NK-92 (cell line): ENCODE results near the gene KMT2A.
A peak's percentile ranks its signal among the peaks of the same experiment; 100 is the strongest.
"Not testable (repeated sequence)": the region's sequence is repeated elsewhere in the genome, so short reads cannot be mapped to it uniquely, and the experiment has no call there.

Source experiments
- DNase-seq: peaks from one replicate; lab custom pipeline; 2025; ENCODE audit not compliant: unreplicated experiment; lab: John Stamatoyannopoulos, UW

Gene KMT2A

DNA sequence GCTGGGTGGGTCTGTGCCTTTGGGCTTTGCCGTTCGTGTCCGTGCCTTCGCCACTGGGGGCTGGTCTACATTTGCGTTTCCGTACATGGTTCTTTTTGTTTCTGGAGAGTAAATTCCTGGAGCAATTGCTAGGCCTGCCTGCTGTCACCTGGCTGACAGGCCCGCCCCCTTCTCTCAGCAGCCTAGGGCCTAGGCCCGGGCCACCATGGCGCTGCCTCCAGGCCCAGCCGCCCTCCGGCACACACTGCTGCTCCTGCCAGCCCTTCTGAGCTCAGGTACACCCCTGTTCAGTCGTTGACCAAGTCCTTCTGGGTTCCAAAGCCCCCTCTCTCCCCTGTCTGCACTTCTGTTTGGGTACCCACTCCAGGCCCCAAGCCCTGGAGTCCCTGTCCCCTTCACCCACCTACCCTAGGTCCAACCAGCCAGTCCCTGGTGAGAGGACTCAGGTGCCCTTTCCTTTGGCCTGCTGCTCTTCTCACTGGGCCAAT is 95.3 kb downstream of the KMT2A start:
- DNase-seq = no peak

DNA sequence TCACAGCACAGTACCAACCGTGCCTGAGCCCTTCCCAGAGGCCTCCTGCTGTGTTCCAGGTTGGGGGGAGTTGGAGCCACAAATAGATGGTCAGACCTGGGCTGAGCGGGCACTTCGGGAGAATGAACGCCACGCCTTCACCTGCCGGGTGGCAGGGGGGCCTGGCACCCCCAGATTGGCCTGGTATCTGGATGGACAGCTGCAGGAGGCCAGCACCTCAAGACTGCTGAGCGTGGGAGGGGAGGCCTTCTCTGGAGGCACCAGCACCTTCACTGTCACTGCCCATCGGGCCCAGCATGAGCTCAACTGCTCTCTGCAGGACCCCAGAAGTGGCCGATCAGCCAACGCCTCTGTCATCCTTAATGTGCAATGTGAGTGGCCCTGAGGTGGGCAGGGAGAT is 95.8 kb downstream of the KMT2A start:
- no peak for DNase-seq

DNA sequence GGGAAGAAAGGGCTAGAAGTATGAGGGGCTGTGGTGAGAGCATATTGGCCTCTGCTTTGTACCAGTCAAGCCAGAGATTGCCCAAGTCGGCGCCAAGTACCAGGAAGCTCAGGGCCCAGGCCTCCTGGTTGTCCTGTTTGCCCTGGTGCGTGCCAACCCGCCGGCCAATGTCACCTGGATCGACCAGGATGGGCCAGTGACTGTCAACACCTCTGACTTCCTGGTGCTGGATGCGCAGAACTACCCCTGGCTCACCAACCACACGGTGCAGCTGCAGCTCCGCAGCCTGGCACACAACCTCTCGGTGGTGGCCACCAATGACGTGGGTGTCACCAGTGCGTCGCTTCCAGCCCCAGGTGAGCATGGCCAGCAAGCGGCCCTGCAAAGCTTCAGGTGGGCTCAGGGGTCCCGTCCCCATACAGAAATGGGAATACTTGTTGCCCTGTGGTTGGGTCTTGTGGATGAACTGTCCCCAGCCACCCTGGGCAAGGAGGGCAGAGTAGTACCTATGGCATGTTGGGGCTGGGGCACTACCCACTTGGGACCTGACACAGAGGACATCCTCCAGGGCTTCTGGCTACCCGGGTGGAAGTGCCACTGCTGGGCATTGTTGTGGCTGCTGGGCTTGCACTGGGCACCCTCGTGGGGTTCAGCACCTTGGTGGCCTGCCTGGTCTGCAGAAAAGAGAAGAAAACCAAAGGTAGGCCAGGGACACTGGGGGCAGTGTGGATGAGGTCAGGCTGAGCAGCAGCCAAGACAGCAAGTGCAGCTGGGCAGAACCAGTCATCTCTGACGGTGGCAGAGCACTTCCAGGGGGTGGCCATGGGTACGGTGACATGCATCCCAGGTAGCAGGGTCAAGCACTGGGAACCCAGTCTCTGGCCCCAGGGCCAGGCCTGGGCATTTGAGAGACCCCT is 96.8 kb downstream of the KMT2A start:
- DNase-seq = no peak

DNA sequence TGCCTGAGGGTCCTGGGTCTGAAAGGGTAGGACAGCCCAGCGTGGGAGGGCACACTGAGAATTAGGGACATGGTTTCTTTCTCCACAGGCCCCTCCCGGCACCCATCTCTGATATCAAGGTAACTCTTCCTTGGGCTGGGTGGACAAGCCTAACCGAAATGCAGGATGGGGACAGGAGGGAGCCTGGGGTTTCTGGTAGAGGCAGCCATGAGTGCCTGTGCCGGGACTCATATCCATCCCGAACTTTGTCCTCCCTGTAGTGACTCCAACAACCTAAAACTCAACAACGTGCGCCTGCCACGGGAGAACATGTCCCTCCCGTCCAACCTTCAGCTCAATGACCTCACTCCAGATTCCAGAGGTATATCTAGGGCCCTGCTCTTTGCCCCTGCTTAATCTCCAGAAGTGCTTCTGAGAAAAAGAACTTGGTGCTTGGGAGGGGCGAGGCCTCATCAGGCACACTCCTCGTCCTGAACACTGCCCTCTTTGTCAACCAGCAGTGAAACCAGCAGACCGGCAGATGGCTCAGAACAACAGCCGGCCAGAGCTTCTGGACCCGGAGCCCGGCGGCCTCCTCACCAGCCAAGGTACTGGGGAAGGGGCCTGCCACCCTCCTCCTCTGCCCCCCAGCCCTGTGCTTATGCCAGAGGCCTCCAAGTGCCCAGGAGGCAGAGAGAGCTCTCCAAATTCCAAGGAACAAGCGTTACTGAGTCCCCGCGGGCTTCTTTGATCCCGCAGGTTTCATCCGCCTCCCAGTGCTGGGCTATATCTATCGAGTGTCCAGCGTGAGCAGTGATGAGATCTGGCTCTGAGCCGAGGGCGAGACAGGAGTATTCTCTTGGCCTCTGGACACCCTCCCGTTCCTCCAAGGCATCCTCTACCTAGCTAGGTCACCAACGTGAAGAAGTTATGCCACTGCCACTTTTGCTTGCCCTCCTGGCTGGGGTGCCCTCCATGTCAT is 97.8 kb downstream of the KMT2A start:
- no peak for DNase-seq

DNA sequence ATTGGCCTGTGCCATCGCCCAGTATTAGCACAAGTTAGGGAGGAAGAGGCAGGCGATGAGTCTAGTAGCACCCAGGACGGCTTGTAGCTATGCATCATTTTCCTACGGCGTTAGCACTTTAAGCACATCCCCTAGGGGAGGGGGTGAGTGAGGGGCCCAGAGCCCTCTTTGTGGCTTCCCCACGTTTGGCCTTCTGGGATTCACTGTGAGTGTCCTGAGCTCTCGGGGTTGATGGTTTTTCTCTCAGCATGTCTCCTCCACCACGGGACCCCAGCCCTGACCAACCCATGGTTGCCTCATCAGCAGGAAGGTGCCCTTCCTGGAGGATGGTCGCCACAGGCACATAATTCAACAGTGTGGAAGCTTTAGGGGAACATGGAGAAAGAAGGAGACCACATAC is 99.0 kb downstream of the KMT2A start:
- DNase-seq = no peak

DNA sequence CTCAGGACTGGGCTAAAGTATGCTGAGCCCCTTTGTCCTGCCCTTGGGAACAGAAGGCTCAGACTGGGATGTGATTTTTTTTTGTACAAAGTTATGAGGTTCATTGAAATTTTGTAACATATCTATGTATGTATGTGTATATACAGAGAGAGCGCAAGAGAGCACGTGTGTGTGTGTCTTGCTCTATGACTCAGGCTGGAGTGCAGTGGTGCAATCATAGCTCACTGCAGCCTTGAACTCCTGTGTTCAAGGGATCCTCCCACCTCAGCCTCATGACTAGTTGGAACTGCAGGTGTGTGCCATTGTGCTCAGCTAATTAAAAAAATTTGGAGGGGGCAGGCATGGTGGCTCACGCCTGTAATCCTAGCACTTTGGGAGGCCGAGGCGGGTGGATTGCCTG is 100.4 kb downstream of the KMT2A start:
- no peak for DNase-seq

DNA sequence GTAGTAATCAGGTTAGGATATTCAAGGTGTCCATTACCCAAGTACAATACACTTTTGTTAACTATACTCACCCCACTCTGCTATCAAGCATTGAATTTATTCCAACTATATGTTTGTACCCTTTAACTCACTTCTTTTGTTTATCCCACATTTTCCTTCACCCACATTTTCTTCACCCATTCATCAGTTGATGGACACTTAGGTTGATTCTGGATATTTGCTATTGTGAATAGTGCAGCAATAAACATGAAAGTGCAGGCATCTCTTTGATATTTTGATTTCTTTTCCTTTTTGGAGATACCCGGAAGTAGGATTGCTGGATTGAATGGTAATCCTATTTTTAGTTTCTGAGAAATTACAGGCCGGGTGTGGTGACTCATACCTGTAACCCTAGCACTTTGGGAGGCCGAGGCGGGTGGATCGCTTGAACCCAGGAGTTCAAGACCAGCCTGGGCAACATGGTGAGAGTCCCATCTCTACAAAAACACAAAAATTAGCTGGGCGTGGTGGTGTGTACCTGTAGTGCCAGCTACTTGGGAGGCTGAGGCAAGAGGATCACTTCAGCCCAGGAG is 101.2 kb downstream of the KMT2A start:
- no peak for DNase-seq

DNA sequence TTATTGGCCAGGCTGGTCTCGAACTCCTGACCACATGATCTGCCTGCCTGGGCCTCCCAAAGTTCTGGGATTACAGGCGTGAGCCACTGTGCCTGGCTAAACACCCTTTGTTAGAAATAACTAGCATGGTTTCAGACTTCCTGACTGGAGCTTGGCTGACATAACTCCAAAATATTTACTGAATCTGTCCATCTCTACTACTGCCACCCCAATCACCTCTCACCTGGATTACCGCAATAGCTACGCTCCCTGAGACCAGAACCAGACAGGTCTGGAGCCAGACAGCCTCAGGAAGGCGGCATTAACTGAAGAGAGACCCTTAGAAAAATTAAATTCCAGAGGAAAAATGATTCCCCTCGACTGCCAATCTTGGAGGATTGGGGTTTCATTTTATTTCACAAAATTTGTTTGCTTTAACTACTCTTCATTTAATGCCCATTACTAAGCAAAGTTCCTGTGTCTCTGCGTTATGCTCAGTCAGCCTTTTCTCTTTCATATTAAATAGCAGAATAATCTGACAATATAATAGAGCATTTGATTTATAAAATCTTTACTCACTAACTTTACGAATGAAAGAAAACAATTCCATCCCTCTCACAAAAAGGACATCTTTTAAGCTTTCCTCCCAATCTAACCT is 107.8 kb downstream of the KMT2A start:
- DNase-seq = no peak

DNA sequence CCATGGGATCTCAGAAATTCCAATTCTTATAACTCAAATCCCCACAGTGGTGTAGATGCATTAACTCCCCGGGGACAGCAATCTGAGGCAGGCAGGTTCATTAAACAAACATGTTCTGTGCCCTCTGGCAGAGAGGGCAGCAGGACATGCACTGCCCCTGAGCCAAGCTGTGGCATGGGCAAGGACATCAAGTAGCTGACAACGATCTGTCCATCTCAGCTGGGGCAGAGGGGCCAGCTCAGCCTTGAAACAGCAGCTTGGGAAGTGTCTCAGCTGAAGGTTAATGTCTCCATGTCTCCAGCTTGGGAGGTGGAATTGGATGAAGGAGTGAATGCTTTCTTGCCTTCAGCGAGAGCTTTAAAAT is 108.3 kb downstream of the KMT2A start:
- no peak for DNase-seq

DNA sequence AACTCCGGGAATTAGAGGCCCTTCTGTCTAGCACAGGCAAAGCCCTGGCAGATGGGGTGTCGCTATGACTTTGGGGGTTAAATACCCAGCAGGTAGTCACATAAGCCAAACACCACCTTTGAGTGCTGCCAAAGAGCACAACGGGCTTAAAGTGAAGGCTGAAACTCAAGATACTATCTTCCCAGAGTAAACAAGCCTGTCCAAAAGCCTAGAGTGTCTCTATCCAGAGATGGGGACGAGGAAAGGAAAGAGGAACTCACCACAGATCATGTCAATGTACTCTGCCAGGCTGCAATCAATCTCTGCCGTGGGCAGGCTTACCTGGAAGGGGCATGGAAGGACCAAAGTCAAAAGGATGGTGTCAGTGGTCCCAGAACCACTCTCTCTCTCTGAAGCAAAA is 109.2 kb downstream of the KMT2A start:
- DNase-seq = no peak

DNA sequence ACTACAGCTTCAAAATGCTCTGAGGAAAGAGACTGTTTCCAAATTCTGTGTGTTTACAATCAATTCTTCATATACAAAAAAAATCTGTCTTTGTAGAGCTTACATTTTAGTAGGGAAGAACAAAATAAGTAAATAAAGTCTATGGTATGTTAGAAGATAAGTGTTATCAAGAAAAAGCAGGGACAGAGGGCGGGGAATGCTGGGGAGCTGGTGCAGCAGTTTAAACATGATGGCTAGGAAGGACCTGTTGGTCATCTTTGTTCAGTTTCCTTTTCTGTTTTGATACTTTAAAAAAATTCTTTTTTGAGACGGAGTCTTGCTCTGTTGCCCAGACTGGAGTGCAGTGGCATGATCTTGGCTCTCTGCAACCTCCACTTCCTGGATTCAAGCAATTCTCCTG is 110.8 kb downstream of the KMT2A start:
- no peak for DNase-seq

DNA sequence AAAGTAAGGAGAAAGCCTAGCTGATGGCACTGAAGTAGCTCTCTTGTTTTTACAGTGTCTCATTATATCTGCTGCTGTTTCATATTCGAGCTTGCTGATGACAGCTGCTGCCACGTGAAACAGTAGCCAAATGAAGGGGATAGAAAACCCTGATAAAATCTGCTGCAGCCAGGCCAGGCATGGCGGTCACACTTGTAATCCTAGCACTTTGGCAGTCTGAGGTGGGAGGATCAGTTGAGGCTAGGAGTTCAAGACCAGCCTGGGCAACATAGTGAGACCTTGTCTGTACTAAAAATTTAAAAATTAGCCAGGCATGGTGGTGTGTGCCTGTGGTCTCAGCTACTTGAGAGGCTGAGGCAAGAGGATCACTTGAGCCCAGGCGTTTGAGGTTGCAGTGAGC is 116.0 kb downstream of the KMT2A start:
- no peak for DNase-seq

DNA sequence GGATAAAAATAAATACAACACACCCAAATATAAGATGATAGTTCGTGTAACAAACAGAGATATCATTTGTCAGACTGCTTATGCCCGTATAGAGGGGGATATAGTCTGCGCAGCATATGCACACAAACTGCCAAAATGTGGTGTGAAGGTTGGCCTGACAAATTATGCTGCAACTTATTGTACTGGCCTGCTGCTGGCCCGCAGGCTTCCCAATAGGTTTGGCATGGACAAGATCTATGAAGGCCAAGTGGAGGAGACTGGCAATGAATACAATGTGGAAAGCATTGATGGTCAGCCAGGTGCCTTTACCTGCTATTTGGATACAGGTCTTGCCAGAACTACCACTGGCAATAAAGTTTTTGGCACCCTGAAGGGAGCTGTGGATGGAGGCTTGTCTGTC is 124.5 kb downstream of the KMT2A start:
- no peak for DNase-seq

DNA sequence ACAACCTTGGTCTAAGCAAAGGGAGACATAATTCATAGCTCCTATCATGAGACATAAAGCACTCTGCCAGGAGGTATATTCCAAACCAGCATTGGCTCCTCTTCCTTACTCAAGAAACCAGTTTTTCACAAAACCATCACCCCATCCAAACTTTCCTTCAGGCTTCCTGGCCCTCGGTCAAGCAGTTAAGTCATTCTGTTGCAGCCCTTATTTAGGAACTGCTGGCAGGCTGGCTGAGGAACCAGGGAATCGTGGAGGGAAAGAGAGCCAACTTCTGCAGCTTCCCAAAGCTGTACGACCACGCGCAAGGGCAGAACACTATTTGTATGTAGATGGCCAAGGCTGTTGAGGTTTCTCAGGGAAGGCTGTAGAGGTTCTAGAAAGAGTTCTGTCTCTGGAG is 128.8 kb downstream of the KMT2A start:
- no peak for DNase-seq

DNA sequence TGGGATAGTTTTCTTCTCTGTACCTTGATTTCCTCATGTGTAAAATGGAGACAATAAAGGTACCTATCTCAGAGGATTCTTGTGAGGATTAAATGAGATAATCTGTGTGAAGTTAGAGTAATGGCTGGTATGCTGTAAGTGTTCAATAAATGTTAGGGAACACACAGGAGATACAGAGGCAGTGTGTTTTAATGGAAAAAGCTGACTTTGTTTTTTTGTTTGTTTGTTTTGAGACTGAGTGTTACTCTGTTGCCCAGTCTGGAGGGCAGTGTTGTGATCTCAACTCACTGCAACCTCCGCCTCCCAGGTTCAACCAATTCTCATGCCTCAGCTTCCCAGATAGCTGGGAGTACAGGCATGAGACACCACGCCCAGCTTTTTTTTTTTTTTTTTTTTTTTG is 133.4 kb downstream of the KMT2A start:
- DNase-seq = no peak

DNA sequence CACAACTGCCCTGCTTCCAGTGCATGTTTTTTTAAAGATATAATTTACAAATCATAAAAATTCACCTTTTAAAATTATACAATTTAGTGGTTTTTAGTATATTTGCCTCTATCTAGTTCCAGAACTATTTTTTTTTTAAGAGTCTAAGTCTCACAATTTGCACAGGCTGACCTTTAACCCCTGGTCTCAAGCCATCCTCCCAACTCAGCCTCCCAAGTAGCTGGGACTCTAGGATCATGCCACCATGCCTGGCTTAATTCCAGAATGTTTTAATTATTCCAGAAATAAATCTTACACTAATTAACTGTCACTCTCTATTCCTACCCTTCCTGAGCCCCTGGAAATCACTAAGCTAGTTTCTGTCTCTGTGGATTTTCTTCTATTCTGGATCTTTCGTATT is 134.5 kb downstream of the KMT2A start:
- no peak for DNase-seq

DNA sequence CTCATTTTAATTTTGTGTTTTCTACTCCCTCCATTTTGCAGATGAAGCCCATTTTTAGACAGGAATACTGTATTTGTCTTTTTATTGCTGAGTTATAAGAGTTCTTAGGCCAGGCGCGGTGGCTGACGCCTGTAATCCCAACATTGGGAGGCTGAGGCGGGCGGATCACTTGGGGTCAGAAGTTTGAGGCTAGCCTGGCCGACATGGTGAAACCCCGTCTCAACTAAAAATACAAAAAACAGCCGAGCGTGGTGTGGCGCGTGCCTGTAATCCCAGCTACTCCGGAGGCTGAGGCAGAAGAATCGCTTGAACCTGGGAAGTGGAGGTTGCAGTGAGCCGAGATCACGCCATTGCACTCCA is 135.4 kb downstream of the KMT2A start:
- not testable (repeated sequence) for DNase-seq

DNA sequence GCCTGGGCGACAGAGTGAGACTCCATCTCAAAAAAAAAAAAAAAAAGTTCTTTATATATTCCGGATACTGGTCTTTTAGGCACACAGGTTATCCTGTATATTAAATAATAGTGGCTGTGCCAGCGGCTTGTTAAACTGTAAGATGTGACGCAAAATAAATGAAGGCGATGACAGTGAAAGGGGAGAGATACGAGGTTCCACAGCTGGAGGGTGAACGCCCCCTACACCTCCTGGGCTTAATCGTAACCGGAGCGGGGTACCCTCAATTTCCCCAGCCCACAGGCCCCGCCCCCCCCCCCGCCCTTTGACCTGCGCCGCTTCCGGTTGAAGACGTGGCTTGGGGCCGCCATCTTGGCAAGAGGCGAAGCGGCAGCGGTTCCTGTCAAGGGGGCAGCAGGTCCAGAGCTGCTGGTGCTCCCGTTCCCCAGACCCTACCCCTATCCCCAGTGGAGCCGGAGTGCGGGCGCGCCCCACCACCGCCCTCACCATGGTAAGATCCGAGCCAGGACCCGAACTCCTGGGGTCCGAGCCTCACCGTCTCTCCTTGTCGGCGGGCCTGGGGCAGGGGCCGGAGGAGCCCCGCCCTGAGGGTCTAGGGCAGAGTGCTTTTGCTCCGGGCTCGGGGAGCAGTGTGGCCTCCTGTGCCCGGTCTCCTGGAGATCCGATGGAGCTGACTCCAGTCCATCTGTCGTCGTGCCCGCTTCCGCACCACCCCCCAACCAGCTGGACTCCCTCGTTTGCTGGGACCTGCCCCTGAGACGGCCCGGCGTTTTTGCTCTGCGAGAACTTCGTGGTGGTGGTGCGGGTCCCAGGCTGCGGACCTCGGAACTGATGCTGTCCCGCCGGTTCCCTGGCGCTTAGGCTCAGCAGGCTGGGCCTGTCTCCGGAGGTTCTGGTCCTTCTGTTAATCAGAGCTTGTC is 136.0 kb downstream of the KMT2A start, which contains the start of gene ARCN1:
TSS of gene ARCN1 (plus strand) at position 349 of the 920 bp plus-strand sequence. CDS start at position 488, 139 bp downstream.
- peak; percentile 16 for DNase-seq

DNA sequence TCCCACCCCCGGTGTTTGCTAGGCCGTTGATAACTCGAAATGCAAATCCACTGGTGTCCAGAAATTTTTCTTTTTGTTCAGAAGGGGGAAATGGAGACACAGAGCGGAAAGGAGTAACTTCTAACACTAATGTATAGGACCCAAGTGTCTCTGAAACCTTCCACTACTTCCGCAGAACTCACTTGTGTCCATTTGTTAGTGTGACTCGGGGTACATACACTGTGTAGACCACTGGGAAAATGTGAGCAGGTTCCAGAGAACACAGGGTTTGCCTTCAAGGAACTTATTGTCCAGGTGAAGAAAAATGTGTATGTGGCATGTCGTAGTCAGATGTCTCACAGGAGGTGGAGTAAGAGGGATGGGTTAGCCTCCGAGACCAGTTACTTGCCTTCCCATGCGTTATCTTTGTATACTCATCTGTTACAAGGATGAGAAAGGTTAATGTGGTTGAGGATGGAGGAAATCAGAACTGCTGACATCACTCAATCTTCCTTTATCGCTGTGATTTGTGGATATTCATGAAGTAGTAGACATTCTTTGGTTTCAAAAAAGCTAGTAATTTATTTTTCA is 136.8 kb downstream of the KMT2A start:
- no peak for DNase-seq

DNA sequence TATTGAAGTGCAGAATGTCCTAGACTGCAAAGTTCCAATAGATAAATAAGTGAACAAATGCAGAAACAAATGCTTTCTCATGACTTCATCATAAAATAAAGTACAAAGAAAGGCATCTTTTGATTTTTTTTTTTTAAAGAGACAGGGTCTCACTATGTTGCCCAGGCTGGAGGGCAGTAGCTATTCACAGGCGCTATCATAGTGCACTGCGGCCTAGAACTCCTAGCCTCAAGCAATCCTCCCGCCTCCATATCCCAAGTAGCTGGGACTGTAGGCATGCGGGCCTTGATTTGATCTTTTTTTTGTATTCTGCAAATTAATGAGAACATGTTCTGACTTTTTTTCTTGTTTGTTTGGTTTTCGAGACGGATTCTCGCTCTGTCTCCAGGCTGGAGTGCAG is 138.3 kb downstream of the KMT2A start:
- DNase-seq = no peak
